Activated CD4-positive, alpha-beta memory T cell treated with anti-CD3 and anti-CD28 coated beads for 36 hours (primary cell): Measurements from ENCODE around the gene L3MBTL1. TPM values are rescaled to one million over a fixed set of nuclear protein-coding genes. Genes with fewer than 3 reads are reported as not detected.

ENCODE experiments used
- CTCF ChIA-PET: fragments of 350-600 bp; sonication (Branson Sonifier 250); formaldehyde crosslinking; loops from one replicate; lab custom pipeline; 2021; ENCODE audit warnings: antibody characterized with exemption, inconsistent platforms; lab: Charles Lee
- POLR2A ChIA-PET: fragments of 350-600 bp; sonication (Branson Sonifier 250); formaldehyde crosslinking; loops from one replicate; lab custom pipeline; 2021; ENCODE audit warnings: antibody characterized with exemption; lab: Charles Lee
- DNase-seq: peaks from one replicate; pipeline ENCODE4 v3.0.0-alpha.2; 2020
- H3K27ac Mint-ChIP-seq: one replicate; pipeline ENCODE4 v1.8.0; 2021; ENCODE audit warnings: mixed read lengths
- H3K27me3 Mint-ChIP-seq: one replicate; pipeline ENCODE4 v1.8.0; 2021; ENCODE audit warnings: mixed read lengths
- H3K36me3 Mint-ChIP-seq: one replicate; pipeline ENCODE4 v1.8.0; 2021; ENCODE audit warnings: mixed read lengths
- H3K4me1 Mint-ChIP-seq: one replicate; pipeline ENCODE4 v1.8.0; 2021; ENCODE audit warnings: low read depth, mixed read lengths
- H3K4me3 Mint-ChIP-seq: one replicate; pipeline ENCODE4 v1.8.0; 2021; ENCODE audit warnings: mild to moderate bottlenecking, mixed read lengths
- H3K9me3 Mint-ChIP-seq: one replicate; pipeline ENCODE4 v1.8.0; 2021; ENCODE audit warnings: mixed read lengths
- intact Hi-C: fragments of 100-400 bp; cut with micrococcal nuclease; formaldehyde crosslinking; loops from one replicate; pipeline ENCODE4 v1.15.1; 2023
- total RNA-seq, 2 experiments: library from RNA; stranded (reverse); gene quantifications; one replicate each; pipeline ENCODE4 v1.2.3, GENCODE V29; 2021

Gene L3MBTL1
- total RNA-seq, 2 experiments from 2014 or later, result 6.5 to 7.7 TPM

GRCh38 chr20:43550456-43550855 lies 43.0 kb downstream of the L3MBTL1 start:
- Mint-ChIP-seq H3K4me3 (no peak overlapping the region), H3K9me3 (peaks cover 3% of the 10 kb centered on the region), H3K27me3 (no peaks in the 10 kb centered on the region), H3K4me1 (no peaks in the 10 kb centered on the region), H3K36me3 (peaks cover 6% of the 10 kb centered on the region), H3K27ac (no peak overlapping the region)
- intact Hi-C loops, result no loop called here
- no peak for DNase-seq
- POLR2A ChIA-PET, result no interaction called here
- CTCF ChIA-PET, result interaction anchor here (1.2 kb wide), 1 partner anchor 12 kb away, joined by 8 read pairs; no protein-coding TSS in a partner anchor

- POLR2A ChIA-PET, result no interaction called here
- CTCF ChIA-PET, result no interaction called here
- DNase-seq, result no peak
- Mint-ChIP-seq H3K27me3 (no peaks in the 10 kb centered on the region), H3K9me3 (no peaks in the 10 kb centered on the region), H3K27ac (no peak overlapping the region), H3K36me3 (no peaks in the 10 kb centered on the region), H3K4me3 (no peak overlapping the region), H3K4me1 (no peaks in the 10 kb centered on the region)
- intact Hi-C loops, result no loop called here
Measured at GRCh38 chr20:43554369-43554768, 46.9 kb downstream of the L3MBTL1 start.

GRCh38 chr20:43558412-43559146 lies 51.1 kb downstream of the L3MBTL1 start, which contains the start of gene SGK2:
TSS of gene SGK2 (plus strand) at chr20:43559027. CDS start at chr20:43566496, 7,469 bp downstream.
- Mint-ChIP-seq H3K9me3 (no peaks in the 10 kb centered on the region), H3K27me3 (no peaks in the 10 kb centered on the region), H3K27ac (no peak within 1 kb of the TSS), H3K4me1 (no peaks in the 10 kb centered on the region), H3K4me3 (no peak within 1 kb of the TSS), H3K36me3 (no peaks in the 10 kb centered on the region)
- ChIA-PET POLR2A (no interaction called here), CTCF (interaction anchor here (1.9 kb wide), 1 partner anchor 21 kb away, joined by 5 read pairs; no protein-coding TSS in a partner anchor)
- intact Hi-C loops, result no loop called here
- no peak for DNase-seq

- ChIA-PET CTCF (interaction anchor here (1.9 kb wide), 1 partner anchor 21 kb away, joined by 5 read pairs; no protein-coding TSS in a partner anchor), POLR2A (no interaction called here)
- Mint-ChIP-seq H3K4me1 (no peaks in the 10 kb centered on the region), H3K36me3 (no peaks in the 10 kb centered on the region), H3K9me3 (no peaks in the 10 kb centered on the region), H3K4me3 (no peak overlapping the region), H3K27ac (no peak overlapping the region), H3K27me3 (no peaks in the 10 kb centered on the region)
- no peak for DNase-seq
- intact Hi-C loops, result no loop called here
Measured at GRCh38 chr20:43559147-43559987, 51.9 kb downstream of the L3MBTL1 start.

- H3K27ac Mint-ChIP-seq, result no peak overlapping the region
- H3K27me3 Mint-ChIP-seq, result no peaks in the 10 kb centered on the region
- no peaks in the 10 kb centered on the region for H3K9me3 Mint-ChIP-seq
- no peaks in the 10 kb centered on the region for H3K36me3 Mint-ChIP-seq
- H3K4me3 Mint-ChIP-seq, result no peak overlapping the region
- POLR2A ChIA-PET, result no interaction called here
- no peak for DNase-seq
- CTCF ChIA-PET, result no interaction called here
- intact Hi-C loops, result no loop called here
- H3K4me1 Mint-ChIP-seq, result no peaks in the 10 kb centered on the region
Measured at GRCh38 chr20:43560974-43561373, 53.5 kb downstream of the L3MBTL1 start.

- POLR2A ChIA-PET, result no interaction called here
- no peaks in the 10 kb centered on the region for H3K27me3 Mint-ChIP-seq
- no peaks in the 10 kb centered on the region for H3K4me1 Mint-ChIP-seq
- no peaks in the 10 kb centered on the region for H3K9me3 Mint-ChIP-seq
- no peak for DNase-seq
- H3K4me3 Mint-ChIP-seq, result no peak overlapping the region
- no peak overlapping the region for H3K27ac Mint-ChIP-seq
- intact Hi-C loops, result no loop called here
- CTCF ChIA-PET, result interaction anchor here (0.9 kb wide), 1 partner anchor 130 kb away, joined by 3 read pairs; no protein-coding TSS in a partner anchor
- no peaks in the 10 kb centered on the region for H3K36me3 Mint-ChIP-seq
Measured at GRCh38 chr20:43563429-43563828, 55.9 kb downstream of the L3MBTL1 start.

GRCh38 chr20:43563991-43564390 lies 56.5 kb downstream of the L3MBTL1 start:
- Mint-ChIP-seq H3K27ac (no peak overlapping the region), H3K4me3 (no peak overlapping the region), H3K4me1 (no peaks in the 10 kb centered on the region), H3K36me3 (no peaks in the 10 kb centered on the region), H3K9me3 (no peaks in the 10 kb centered on the region), H3K27me3 (no peaks in the 10 kb centered on the region)
- DNase-seq, result no peak
- ChIA-PET POLR2A (no interaction called here), CTCF (interaction anchor here (0.9 kb wide), 1 partner anchor 129 kb away, joined by 3 read pairs; no protein-coding TSS in a partner anchor)
- intact Hi-C loops, result no loop called here

- Mint-ChIP-seq H3K36me3 (no peaks in the 10 kb centered on the region), H3K4me1 (no peaks in the 10 kb centered on the region), H3K9me3 (no peaks in the 10 kb centered on the region), H3K4me3 (no peak overlapping the region), H3K27me3 (no peaks in the 10 kb centered on the region), H3K27ac (no peak overlapping the region)
- CTCF ChIA-PET, result interaction anchor here (0.9 kb wide), 1 partner anchor 129 kb away, joined by 3 read pairs; no protein-coding TSS in a partner anchor
- POLR2A ChIA-PET, result no interaction called here
- no peak for DNase-seq
- intact Hi-C loops, result no loop called here
Measured at GRCh38 chr20:43564455-43564854, 57.0 kb downstream of the L3MBTL1 start.

- Mint-ChIP-seq H3K27ac (no peak overlapping the region), H3K9me3 (no peaks in the 10 kb centered on the region), H3K27me3 (no peaks in the 10 kb centered on the region), H3K36me3 (no peaks in the 10 kb centered on the region), H3K4me3 (no peak overlapping the region), H3K4me1 (no peaks in the 10 kb centered on the region)
- no peak for DNase-seq
- POLR2A ChIA-PET, result no interaction called here
- CTCF ChIA-PET, result no interaction called here
- intact Hi-C loops, result no loop called here
Measured at GRCh38 chr20:43564993-43565757, 57.7 kb downstream of the L3MBTL1 start.

- ChIA-PET POLR2A (no interaction called here), CTCF (interaction anchor here (0.9 kb wide), 1 partner anchor 28 kb away, joined by 3 read pairs; no protein-coding TSS in a partner anchor)
- no peaks in the 10 kb centered on the region for H3K36me3 Mint-ChIP-seq
- no peak overlapping the region for H3K4me3 Mint-ChIP-seq
- H3K27ac Mint-ChIP-seq, result no peak overlapping the region
- H3K9me3 Mint-ChIP-seq, result no peaks in the 10 kb centered on the region
- no peak for DNase-seq
- H3K27me3 Mint-ChIP-seq, result no peaks in the 10 kb centered on the region
- H3K4me1 Mint-ChIP-seq, result no peaks in the 10 kb centered on the region
- intact Hi-C loops, result no loop called here
Measured at GRCh38 chr20:43565758-43566104, 58.2 kb downstream of the L3MBTL1 start.

- ChIA-PET CTCF (no interaction called here), POLR2A (no interaction called here)
- intact Hi-C loops, result no loop called here
- DNase-seq, result no peak
- H3K27ac Mint-ChIP-seq, result no peak overlapping the region
- no peaks in the 10 kb centered on the region for H3K9me3 Mint-ChIP-seq
- H3K4me3 Mint-ChIP-seq, result no peak overlapping the region
- no peaks in the 10 kb centered on the region for H3K27me3 Mint-ChIP-seq
- no peaks in the 10 kb centered on the region for H3K36me3 Mint-ChIP-seq
- H3K4me1 Mint-ChIP-seq, result no peaks in the 10 kb centered on the region
Measured at GRCh38 chr20:43567477-43567876, 60.0 kb downstream of the L3MBTL1 start.

- DNase-seq, result no peak
- no peak overlapping the region for H3K4me3 Mint-ChIP-seq
Measured at GRCh38 chr20:43568706-43569105, 61.2 kb downstream of the L3MBTL1 start.

More at GRCh38 chr20:43568706-43569105, 61.2 kb downstream of the L3MBTL1 start:
- CTCF ChIA-PET, result interaction anchor here (1.1 kb wide), 1 partner anchor 31 kb away, joined by 4 read pairs; no protein-coding TSS in a partner anchor
- no peaks in the 10 kb centered on the region for H3K27me3 Mint-ChIP-seq
- H3K36me3 Mint-ChIP-seq, result no peaks in the 10 kb centered on the region
- POLR2A ChIA-PET, result no interaction called here
- H3K4me1 Mint-ChIP-seq, result no peaks in the 10 kb centered on the region
- intact Hi-C loops, result no loop called here
- H3K27ac Mint-ChIP-seq, result no peak overlapping the region
- H3K9me3 Mint-ChIP-seq, result no peaks in the 10 kb centered on the region
